Upper lobe of left lung (tissue), 4 donors: ENCODE data around the gene NBPF14.
"Not testable (repeated sequence)": the region's sequence is repeated elsewhere in the genome, so short reads cannot be mapped to it uniquely, and the experiment has no call there.

Experiments used
- POLR2A ChIP-seq, 4 donors: fragments of 450-650 bp; IDR thresholded peaks; one replicate each; pipeline ENCODE4 v1.5.1; 2016 to 2017; ENCODE audit warnings: antibody characterized with exemption in 4 of 4, mild to moderate bottlenecking in 2 of 4
- POLR2AphosphoS5 ChIP-seq, 2 donors: sonication (generic); formaldehyde crosslinking; IDR thresholded peaks; one replicate each; pipeline ENCODE4 v1.5.1; 2017; ENCODE audit warnings: antibody characterized with exemption in 2 of 2
- TF ChIP-seq, protein P1 (sequence below), 6 experiments: fragments of 450-650 bp in 4 of 6; fragments of 200-600 bp in 2 of 6; sonication (generic) in 2 of 6; IDR thresholded peaks; one replicate each; pipeline ENCODE4 v1.5.1; 2016 to 2019; ENCODE audit warnings: antibody characterized with exemption in 6 of 6

DNA sequence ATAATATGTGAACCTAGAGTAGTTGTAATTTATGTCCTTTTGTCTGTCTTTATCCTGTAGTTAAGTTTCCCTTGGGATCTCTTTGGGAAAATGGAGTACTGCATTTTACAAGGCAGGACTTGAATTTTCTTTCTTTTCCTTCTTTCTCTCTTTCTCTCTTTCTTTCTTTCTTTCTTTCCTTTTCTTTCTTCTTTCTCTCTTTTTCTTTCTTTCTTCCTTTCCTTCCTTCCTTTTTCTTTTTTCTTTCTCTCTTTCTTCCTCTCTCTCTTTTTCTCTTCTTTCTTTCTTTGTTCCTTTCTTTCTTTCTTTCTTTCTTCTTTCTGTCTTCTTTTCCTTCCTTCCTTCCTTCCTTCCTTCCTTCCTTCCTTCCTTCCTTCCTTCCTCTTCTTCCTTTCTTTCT, 101.9 kb downstream of the NBPF14 start:
- not testable (repeated sequence) for TF ChIP-seq POLR2A, POLR2AphosphoS5 (IDR thresholded peaks at IDR 0.05)
- TF ChIP-seq, protein P1, sequence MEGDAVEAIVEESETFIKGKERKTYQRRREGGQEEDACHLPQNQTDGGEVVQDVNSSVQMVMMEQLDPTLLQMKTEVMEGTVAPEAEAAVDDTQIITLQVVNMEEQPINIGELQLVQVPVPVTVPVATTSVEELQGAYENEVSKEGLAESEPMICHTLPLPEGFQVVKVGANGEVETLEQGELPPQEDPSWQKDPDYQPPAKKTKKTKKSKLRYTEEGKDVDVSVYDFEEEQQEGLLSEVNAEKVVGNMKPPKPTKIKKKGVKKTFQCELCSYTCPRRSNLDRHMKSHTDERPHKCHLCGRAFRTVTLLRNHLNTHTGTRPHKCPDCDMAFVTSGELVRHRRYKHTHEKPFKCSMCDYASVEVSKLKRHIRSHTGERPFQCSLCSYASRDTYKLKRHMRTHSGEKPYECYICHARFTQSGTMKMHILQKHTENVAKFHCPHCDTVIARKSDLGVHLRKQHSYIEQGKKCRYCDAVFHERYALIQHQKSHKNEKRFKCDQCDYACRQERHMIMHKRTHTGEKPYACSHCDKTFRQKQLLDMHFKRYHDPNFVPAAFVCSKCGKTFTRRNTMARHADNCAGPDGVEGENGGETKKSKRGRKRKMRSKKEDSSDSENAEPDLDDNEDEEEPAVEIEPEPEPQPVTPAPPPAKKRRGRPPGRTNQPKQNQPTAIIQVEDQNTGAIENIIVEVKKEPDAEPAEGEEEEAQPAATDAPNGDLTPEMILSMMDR (IDR thresholded peaks at IDR 0.05), result not testable (repeated sequence)
